Fibroblast of upper back skin (primary cell): ENCODE data around the gene GGACT.
A peak's percentile ranks its signal among the peaks of the same experiment; 100 is the strongest.
"Not testable (repeated sequence)": the region's sequence is repeated elsewhere in the genome, so short reads cannot be mapped to it uniquely, and the experiment has no call there.

ENCODE experiments used
- DNase-seq: peaks from one replicate; pipeline ENCODE4 v3.0.0-alpha.2; 2013

GGACT gene

DNA sequence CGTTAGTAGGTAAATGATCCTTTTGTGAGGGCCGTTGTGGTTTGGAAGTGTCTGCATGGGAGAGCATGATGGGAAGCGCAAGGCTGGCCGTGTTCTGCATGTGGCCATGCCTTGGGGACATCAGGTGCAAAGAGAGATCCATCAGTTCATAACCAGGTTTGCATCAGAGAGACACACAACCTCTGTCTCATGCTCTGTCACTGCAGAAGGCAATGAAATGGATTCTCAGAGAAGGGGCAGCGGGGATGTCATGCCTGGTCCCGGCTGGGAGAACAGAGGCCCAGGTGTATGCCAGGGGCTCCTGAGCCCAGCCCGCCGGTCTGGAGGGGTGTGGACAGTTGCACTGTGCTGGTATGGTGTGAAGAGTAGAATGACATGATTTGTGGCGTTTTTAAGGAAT, 60.2 kb downstream of the GGACT start:
- no peak for DNase-seq

GRCh38 chr13:100527644-100528043, 60.9 kb downstream of the GGACT start:
- no peak for DNase-seq

- no peak for DNase-seq
Observed at GRCh38 chr13:100526318-100527000, 62.1 kb downstream of the GGACT start.

GRCh38 chr13:100525453-100526317, 62.9 kb downstream of the GGACT start:
- no peak for DNase-seq

DNA sequence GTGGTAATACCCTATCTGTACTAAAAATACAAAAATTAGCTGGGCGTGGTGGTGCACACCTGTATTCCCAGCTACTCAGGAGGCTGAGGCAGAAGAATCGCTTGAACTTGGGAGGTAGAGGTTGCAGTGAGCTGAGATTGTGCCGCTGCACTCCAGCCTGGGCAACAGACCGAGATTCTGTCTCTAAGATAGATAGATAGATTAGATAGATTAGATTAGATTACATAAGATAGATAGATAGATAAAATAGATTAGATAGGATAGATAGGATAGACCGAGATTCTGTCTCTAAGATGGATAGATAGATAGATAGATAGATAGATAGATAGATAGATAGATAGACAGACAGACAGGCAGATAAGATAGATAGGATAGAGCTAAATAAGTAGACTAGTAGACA, 63.9 kb downstream of the GGACT start:
- DNase-seq: not testable (repeated sequence)

- DNase-seq: no peak
Observed at GRCh38 chr13:100523981-100524386, 64.6 kb downstream of the GGACT start.

DNA sequence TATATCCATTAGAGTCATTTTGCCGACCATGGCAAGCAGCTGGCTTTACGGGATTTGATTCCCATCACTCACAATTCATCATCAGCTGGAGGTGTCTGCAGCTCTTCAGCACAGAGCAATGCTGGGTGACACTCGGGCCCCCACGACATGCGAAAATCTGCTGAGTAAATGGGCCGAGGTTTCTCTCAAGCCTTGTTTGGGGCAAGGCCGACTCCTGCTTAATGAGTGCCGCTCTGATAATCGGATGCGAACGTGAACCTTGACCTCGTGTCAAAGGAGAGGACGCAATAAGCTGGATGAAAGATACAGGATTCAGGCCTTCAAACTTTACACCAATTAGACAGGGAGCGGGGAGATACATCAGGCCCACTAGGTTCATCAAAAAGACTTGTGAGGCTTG, 65.2 kb downstream of the GGACT start:
- DNase-seq: no peak

GRCh38 chr13:100522618-100523309, 65.8 kb downstream of the GGACT start:
- no peak for DNase-seq

DNA sequence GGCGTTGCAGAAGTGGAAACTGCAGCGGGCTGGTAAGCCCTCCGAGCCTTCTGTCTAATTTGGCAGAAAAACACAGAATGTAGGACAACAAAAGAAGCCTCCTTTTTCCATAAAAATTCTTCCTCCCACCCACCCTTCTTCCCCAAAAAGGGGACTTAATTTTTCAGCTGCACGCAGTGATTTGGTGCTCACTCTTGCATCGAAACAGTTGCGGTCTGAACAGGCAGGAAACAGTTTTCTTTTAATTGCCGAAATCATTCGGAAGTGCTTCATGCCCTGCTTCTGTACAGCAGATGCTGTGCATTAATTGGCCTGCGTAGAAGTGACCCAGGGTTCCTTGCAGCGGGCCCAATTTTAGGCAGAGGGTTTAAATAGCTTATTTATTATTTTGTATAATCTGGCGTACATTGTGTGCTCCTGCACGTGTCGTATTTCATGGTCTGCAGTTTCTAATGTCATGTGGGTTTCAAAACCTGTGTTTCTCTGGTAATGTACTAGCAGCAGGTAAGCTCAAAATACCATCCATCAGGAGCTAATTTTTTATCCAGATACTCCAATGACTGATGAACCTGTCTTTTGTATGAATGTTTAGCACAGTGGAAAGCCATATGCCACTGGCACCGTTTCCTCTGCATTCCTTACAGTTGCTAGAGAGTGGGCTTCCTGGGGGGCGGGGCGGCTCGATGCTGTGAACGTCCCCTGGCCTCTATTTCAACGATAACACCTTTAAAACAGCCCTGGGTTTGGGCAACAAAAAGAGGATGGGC, 66.6 kb downstream of the GGACT start:
- DNase-seq: no peak

GRCh38 chr13:100520936-100521850, 67.4 kb downstream of the GGACT start:
- DNase-seq: no peak

- DNase-seq: no peak
Observed at GRCh38 chr13:100519626-100520025, 69.0 kb downstream of the GGACT start.

DNA sequence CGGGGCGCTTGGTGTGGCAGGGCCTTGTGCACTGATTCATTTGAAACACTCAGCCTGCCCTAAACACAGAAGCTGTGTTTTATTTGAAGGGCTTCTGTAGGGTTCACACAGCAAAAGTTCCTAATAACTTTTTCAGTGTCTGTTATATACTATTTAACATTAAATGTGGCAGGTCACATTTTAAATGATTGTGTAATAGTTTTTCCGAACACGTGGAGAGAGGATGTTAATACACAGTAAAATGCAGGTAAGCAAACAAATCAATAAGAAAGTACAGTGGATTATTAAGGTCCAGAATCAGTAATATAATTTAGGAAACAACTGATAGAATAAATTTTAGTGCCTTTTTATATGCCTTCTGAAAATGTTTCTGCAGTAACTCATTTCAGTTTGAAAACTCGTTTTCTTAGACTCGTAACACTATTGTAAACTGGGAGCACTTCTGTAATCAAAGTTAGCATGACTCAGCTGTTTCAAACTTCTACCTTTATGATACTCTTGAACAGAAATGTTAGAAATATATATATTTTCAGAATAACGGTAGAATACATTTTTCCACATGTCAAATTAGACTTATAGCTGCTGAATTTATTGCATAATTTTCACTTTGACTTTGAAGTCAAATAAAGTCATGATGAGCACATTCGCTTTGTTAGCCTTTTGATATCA, 70.1 kb downstream of the GGACT start:
- no peak for DNase-seq

GRCh38 chr13:100517728-100518127, 70.9 kb downstream of the GGACT start:
- no peak for DNase-seq

GRCh38 chr13:100517135-100517534, 71.5 kb downstream of the GGACT start:
- DNase-seq: no peak

DNA sequence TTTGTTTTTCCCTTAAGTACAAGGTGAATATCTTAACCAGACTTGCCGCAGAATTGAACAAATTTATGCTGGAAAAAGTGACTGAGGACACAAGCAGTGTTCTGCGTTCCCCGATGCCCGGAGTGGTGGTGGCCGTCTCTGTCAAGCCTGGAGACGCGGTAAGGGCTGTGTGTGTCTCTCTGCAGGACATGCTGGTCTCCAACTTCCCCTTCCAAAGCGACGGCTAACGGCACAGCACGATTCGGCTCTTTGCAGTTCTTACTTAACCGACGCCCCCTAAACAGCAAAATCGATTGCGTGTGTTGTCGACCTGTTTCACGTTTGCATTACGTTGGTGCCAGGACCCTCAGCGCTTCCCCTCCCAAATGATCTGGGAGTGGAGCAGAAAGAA, 73.2 kb downstream of the GGACT start:
- no peak for DNase-seq

GRCh38 chr13:100514788-100515409, 73.7 kb downstream of the GGACT start:
- DNase-seq: peak; percentile 72

- DNase-seq: no peak
Observed at GRCh38 chr13:100513987-100514670, 74.5 kb downstream of the GGACT start.

- DNase-seq: no peak
Observed at GRCh38 chr13:100513171-100513570, 75.4 kb downstream of the GGACT start.

GRCh38 chr13:100512422-100512821, 76.2 kb downstream of the GGACT start:
- peak; percentile 18 for DNase-seq

DNA sequence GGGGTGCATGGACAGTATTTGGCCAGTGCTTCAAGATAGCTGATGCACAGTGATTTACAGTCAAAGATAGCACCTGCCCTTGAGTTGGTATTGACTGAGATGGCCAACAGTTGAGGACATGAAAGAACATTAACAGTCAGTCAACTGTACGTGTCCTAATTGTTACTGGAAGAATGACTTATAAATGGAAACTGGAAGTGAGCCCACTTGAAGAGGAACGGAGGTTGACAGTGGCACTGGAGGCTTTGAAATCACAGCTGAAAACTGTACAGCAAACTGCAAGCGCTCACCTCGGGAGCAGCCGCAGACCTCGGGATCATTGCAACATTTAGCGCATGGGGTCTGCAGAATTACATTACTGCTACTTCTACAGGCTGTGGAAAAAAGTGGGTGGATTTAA, 77.1 kb downstream of the GGACT start:
- no peak for DNase-seq
